Cardiac fibroblast (primary cell): ENCODE measurements around the gene DNA2.

Experiments used
- DNase-seq, 2 donors: peaks; one replicate each; pipeline versions ENCODE4 v3.0.0 to v3.0.0-alpha.2; 2010; ENCODE audit warnings: low read depth in 2 of 2
- H3K4me3 ChIP-seq, 2 donors: replicated peaks in 1 of 2; 1 replicate in 1 of 2; 2 replicates in 1 of 2; pipeline ENCODE4 v1.5.1; 2011; ENCODE audit warnings: low read depth in 2 of 2, low read length in 2 of 2, mild to moderate bottlenecking in 2 of 2, moderate library complexity in 1 of 2
- TF ChIP-seq, protein P1 (sequence below): IDR thresholded peaks from one replicate; pipeline ENCODE4 v1.5.1; 2011; ENCODE audit warnings: low read depth, mild to moderate bottlenecking, low read length, inconsistent platforms

The DNA2 gene

GRCh38 chr10:68501691-68502090, 29.9 kb upstream of the DNA2 start:
- DNase-seq: no peak
- TF ChIP-seq, protein P1, sequence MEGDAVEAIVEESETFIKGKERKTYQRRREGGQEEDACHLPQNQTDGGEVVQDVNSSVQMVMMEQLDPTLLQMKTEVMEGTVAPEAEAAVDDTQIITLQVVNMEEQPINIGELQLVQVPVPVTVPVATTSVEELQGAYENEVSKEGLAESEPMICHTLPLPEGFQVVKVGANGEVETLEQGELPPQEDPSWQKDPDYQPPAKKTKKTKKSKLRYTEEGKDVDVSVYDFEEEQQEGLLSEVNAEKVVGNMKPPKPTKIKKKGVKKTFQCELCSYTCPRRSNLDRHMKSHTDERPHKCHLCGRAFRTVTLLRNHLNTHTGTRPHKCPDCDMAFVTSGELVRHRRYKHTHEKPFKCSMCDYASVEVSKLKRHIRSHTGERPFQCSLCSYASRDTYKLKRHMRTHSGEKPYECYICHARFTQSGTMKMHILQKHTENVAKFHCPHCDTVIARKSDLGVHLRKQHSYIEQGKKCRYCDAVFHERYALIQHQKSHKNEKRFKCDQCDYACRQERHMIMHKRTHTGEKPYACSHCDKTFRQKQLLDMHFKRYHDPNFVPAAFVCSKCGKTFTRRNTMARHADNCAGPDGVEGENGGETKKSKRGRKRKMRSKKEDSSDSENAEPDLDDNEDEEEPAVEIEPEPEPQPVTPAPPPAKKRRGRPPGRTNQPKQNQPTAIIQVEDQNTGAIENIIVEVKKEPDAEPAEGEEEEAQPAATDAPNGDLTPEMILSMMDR: no peak
- H3K4me3 ChIP-seq: no peak overlapping the region

DNA sequence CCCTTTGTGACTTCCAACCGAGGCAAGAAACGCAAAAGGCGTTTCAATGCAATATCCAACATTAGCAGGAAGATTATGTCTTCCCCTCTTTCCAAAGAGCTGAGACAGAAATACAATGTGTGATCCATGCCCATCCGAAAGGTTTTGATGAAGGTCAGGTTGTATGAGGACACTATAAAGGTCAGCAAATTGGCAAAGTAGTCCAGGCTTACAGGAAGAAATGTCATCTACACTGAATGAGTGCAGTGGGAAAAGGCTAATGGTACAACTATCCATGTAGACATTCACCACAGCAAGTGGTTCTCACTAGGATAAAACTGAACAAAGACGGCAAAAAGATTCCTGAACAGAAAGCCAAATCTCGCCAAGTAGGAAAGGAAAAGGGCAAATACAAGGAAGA, 27.8 kb upstream of the DNA2 start:
- DNase-seq: no peak
- TF ChIP-seq, protein P1: no peak
- H3K4me3 ChIP-seq: no peak overlapping the region

GRCh38 chr10:68496072-68496471, 24.3 kb upstream of the DNA2 start:
- H3K4me3 ChIP-seq: no peak overlapping the region
- TF ChIP-seq, protein P1: no peak
- no peak for DNase-seq

GRCh38 chr10:68492118-68492517, 20.3 kb upstream of the DNA2 start:
- H3K4me3 ChIP-seq: no peak overlapping the region
- DNase-seq: peak; percentile 27 to 37
- TF ChIP-seq, protein P1: no peak

DNA sequence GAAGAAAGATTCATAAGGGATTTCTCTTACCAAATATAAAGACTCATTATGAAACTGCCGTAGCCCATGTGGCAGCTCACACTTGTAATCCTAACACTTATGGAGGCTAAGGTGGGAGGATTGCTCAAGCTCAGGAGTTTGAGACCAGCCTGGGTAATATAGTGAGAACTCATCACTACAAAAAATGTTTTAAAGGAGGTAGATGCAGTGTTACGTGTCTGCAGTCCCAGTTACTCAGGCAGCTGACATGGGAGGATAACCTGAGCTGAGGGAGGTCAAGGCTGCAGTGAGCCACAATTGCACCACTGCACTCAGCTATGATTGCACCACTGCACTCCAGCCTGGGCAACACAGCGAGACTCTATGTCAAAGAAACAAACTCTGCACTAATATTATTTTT, 18.1 kb upstream of the DNA2 start:
- DNase-seq: no peak
- H3K4me3 ChIP-seq: no peak overlapping the region
- TF ChIP-seq, protein P1: no peak

DNA sequence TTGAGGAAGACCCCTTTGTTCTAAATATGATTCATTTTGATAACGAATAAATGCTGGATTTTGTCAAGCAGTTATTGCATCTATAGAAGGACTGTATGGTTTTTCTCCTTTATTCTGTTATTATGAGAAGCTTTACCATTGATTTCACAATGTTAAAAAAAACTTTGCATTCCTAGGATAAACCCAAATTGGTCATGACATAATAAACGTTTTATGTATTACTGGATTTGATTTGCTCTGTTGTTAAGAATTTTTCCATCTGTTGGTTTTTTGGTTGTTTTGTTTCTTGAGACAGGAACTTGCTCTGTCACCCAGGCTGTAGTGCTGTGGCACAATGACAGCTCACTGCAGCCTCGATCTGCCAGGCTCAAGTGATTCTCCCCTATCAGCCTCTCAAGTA, 2.2 kb upstream of the DNA2 start:
- H3K4me3 ChIP-seq: no peak overlapping the region
- TF ChIP-seq, protein P1: no peak
- peak in 1 of 2 donors; percentile 9 for DNase-seq

DNA sequence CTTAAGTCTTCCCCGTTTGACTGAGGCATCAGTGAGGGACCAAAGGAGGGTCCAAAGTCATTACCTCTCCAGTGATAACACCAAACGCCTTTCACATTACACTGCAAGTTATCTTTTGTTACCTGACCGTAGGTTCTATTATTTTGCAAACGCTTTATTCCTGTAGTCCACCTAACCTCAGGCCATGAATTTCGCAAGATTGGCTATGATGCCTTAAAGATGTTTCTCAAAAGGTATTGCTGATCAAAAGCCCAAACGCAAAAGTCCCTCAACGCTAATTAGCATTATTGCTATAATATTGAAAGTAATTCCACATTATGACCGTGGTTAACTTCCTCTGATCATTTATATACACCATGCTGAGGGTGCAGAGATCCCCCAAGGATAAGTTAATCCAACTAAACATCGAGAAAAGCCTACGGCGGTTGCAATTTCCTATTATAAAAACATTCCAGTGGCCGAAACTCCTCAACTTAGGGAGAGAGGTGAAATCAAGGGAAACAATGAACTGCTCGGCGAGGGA, 649 bp downstream of the DNA2 start:
- TF ChIP-seq, protein P1: no peak
- DNase-seq: no peak
- H3K4me3 ChIP-seq: peak overlapping the region; percentile 73 to 80
